Right kidney (tissue), 1 donor: ENCODE measurements around the gene TAS2R40.
"Not testable (repeated sequence)": the region's sequence is repeated elsewhere in the genome, so short reads cannot be mapped to it uniquely, and the experiment has no call there.

ENCODE experiments used
- DNase-seq: peaks from one replicate; pipeline ENCODE4 v3.0.0-alpha.2; 2016

The TAS2R40 gene

GRCh38 chr7:143250822-143251221, 29.0 kb downstream of the TAS2R40 start:
- no peak for DNase-seq

- DNase-seq: no peak
These were observed 30.2 kb downstream of the TAS2R40 start for GRCh38 chr7:143252006-143252405.

- DNase-seq: no peak
These were observed 33.7 kb downstream of the TAS2R40 start for GRCh38 chr7:143255564-143255963.

- no peak for DNase-seq
These were observed 34.5 kb downstream of the TAS2R40 start for GRCh38 chr7:143256325-143256724.

GRCh38 chr7:143256932-143257331, 35.1 kb downstream of the TAS2R40 start:
- no peak for DNase-seq

DNA sequence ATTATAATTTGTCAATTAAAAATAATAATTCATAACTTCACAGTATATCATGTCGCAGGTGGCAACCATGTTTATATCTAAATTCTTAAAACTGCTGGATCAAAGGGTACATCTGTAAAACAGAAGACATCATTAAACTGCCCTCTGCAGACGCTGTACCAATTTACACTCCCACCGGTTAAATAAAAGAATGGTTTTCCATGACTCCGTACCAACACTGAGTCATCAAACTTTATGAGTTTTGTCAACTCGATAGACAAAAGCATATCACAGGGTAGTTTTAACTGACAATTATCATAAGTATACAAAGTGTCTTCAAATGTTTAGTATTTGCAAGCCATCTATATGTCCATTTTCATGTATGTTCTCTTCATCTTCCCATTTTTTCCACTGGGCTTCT, 35.7 kb downstream of the TAS2R40 start:
- DNase-seq: no peak

GRCh38 chr7:143258831-143259230, 37.0 kb downstream of the TAS2R40 start:
- DNase-seq: no peak

DNA sequence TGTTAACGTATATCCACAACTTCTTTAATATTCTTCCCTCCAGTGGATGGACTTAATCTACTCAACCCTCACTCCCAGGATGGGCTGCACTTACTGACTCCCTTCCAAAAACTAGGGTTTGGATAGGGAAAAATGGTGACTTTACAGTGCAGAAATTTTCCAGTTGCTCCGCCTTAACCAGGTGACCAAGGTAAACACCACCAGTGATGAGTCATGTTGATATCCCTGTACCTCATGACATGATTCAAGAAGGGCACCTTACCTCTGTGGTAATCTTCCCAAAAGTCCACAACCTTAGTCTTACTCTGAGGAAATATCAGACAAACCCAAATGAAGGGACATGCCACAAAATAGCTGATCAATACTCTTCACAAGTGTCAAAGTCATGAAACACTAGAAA, 37.9 kb downstream of the TAS2R40 start:
- DNase-seq: no peak

DNA sequence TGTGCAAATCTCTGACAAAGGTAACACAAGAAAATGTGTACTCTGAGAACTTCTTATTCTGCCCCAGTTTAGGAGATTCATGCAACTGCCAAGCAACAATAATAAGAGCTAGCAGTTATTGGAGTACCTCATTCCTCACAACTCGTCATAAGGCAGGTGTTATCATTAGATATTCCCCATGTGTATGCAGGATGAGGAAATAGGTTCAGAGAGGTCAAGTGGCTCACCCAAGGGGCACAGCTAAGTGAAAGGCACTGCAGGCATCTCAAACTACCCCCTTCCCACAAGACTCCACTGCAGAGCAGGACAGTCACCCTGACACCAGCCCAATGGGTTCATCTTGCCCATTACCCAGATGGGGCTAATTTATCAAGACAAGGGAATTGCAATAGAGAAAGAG, 40.1 kb downstream of the TAS2R40 start:
- DNase-seq: no peak

GRCh38 chr7:143263266-143264195, 41.7 kb downstream of the TAS2R40 start, which contains the start of gene GSTK1:
Gene GSTK1, plus strand, starts transcription at chr7:143263441. Its CDS starts 73 bp downstream, at chr7:143263514.
- DNase-seq: peak; percentile 81

GRCh38 chr7:143264196-143264568, 42.3 kb downstream of the TAS2R40 start:
- not testable (repeated sequence) for DNase-seq

DNA sequence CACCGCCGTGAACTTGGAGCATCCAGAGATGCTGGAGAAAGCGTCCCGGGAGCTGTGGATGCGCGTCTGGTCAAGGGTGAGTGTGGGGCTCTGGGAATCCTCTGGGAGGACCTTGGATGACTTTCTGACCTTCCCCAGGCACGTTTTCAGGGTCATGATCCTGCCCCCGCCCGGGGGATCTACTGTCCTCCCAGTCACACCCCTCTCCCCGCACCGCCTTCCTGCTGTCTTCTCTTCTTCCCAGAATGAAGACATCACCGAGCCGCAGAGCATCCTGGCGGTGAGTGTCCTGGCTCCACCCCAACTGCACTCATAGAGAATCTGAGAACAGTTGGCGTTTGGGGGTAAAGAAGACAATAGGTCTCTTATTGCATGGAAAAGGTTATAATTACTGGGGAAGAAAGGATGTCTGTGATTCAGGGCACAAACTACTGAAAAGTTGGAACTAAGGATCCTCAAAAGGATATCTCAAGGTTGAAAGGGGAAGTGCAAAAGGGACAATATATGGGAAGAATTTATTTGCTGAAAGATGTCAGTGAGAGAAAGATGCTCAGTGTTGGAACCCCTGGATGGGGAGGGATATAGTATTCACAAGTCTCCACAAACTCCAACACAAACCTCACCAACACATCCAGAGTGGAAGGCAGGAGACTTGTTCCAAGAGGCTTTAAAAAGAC, 43.3 kb downstream of the TAS2R40 start:
- no peak for DNase-seq

- DNase-seq: no peak
These were observed 47.4 kb downstream of the TAS2R40 start for GRCh38 chr7:143269251-143269650.

DNA sequence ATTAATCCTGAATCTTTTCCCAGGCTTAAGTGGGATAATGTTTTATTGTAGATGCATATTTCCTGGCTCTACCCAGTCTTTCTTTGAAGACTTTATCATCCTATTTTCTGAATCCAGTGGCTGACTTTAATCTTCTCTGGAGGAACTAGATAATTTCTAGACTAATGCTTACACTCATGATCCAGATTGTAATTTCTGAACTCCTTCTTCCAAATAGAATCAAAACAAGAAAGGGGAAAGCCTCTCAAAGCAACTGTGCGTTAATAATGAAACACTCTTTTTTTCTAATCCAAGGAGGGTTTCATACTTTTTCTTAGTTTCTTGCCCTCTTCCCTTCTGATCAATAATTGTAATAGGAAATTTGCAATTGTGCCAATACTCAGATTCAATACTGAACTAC, 49.4 kb downstream of the TAS2R40 start:
- DNase-seq: no peak
